ENCODE data around the gene NDUFA8. TPM values are rescaled to one million over a fixed set of nuclear protein-coding genes. Genes with fewer than 3 reads are reported as not detected.
A peak's percentile ranks its signal among the peaks of the same experiment; 100 is the strongest.

Gene NDUFA8
- total RNA-seq, 1 experiment from 2014 or later: 47.9 TPM

DNA sequence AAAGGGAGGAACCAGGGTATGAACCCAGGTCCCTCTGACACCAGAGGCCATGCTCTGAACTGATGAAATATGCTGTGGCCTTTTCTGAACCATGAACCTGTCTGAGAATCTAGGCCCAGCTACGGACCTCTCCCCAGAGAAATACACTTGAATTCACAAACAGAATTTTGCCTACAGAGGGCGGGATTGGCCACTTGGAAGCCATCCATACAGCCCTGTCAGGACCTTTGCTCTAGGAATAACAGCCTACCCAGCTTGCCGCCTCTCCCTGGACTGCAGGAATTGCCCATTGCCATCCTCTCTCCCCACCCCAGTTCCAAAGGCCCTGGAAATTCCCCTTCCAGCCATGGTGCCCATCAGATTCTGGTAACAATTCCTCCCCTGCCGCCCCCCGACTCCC, 26.7 kb upstream of the NDUFA8 start:
- DNase-seq (ENCODE audit: low read depth): no peak

DNA sequence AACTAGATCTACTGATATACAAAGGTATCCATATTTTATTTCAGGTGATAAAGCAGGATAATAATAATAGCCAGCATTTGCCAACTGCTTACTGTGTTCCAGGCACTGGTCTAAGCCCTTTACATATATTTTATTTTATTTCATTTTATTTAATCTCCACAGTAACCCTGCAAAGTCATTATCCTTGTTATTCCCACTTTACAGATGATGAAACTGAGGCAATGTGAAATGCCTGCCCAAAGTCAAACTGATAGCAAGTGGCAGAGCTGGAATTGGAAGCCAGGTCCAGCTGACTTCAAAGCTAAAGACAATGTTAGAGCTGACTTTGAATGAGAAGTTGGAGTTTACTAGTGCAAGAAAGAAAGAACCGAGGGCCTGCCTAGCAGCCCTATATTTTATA, 25.0 kb upstream of the NDUFA8 start:
- no peak for DNase-seq (ENCODE audit: low read depth)

DNA sequence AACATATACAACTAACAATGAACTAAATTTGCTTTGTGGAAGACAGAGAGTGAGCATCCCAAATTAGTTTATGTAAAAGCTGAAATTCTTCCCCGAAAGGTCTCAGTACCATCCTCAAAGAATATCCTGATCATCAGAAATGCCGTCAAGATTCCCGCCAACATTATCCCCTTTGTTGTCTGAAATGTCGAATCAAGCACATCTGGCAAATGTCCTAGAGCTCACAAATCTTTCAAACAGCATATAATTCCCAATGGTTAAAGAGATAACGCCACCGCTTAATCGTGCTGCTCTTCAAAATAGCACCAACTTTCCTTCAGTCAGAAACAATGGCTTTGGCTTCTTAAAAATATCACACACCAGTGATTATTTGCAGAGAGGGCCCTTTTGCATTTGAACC, 23.9 kb upstream of the NDUFA8 start:
- no peak for DNase-seq (ENCODE audit: low read depth)

DNA sequence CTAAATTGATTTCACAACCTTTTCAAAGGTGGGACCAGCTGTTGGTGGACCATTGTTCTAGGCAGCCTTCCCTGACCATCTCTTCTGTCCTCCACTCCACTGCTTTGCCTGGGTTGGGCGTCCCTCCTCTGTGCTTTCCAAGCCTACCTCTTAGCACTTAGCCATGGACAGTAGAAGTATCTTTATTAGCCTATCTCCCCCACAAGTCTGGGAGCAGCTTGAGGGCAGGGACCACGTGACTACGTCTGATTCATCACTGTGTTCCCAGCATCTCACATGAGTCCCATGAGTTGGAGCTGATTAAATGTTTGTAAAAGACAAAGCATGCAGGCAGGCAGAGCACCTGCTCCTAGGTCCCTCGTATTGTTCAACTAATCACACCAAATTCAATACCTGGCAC, 21.1 kb upstream of the NDUFA8 start:
- DNase-seq (ENCODE audit: low read depth): peak; percentile 82

DNA sequence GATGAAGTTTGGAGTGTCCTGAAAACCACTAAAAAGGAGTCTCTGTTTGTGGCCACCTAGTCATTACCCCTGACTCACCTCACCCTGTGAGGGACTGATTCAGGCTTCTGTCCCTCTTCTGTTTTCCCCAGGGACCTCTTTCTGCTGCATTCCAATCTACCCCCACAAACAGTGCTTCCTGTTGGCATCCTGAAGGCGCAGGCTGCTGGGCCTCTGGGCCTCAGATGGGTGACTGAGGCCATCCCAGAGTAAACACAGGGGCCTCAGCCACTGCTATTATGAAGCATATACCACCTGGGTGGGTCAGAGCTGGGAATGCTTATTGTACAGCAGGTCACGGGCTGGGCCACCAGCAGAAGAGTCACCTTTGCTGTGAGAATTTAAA, 20.1 kb upstream of the NDUFA8 start:
- DNase-seq (ENCODE audit: low read depth): peak; percentile 56

DNA sequence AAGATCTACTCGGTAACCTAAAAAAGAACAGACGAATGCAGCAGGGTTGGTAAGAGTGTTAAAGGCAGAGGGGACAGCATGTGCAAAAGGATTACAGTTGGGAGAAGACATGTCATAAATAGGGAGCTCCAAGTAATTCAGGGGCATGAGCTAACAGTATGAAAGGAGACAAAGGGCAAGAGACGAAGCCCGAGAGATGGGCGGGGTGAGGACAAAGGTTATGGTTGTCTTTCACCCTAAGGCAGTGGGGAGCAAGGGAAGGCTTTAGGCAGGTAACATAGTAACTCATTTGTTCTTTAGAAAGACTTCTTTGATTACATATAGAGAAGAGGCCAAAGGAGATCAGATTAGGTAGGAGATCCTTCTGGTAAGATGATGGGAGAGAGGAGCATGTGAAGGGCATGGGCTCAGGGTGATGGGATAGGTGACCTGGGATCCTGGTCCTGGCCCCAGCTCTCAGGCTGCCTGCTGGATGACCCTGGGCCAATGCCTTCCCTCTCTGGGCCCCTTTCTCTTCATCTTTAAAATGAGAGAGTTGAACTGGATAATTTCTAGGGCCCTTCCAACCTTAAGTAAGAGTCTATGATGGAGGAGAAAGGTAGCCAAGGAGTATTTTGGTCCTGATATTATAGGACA, 19.6 kb upstream of the NDUFA8 start:
- DNase-seq (ENCODE audit: low read depth): no peak

DNA sequence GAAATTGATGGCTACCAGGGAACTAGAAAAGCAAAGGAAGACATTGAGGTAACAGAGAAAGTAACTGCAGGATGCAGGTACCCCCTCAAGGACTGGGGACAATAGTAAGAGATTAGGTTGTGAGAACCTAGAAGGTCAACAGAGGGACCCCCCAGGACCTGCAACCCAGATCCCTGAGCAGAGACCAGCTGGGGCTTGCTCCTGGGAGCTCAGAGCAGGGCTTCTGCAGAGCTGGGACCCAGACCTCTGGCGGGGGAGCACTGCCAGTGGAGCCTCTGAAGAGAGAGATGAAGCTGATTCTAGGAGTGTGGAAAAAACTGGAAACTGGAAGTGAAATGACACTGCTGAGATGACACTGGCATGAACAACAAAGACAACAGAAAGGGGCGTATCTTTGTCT, 17.3 kb upstream of the NDUFA8 start:
- DNase-seq (ENCODE audit: low read depth): no peak

DNA sequence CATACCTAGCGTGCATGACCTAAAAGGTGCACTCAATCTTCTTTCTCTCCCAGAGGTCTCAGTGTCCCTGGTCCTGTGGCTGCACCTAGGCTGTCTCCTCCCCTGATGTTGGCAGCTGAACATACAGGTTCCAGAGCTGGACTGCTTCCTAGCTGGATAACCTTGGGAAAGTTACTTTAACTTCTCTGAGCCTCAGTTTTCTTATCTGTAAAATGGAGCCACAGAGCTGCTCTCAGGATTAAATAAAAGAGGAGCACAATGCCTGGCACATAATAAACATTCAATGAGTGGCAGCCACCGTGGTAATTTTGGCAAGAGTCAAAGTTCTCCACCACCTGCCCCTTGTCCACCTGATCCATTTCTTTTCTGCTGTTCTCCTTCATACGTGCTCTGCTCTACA, 14.1 kb upstream of the NDUFA8 start:
- DNase-seq (ENCODE audit: low read depth): no peak

DNA sequence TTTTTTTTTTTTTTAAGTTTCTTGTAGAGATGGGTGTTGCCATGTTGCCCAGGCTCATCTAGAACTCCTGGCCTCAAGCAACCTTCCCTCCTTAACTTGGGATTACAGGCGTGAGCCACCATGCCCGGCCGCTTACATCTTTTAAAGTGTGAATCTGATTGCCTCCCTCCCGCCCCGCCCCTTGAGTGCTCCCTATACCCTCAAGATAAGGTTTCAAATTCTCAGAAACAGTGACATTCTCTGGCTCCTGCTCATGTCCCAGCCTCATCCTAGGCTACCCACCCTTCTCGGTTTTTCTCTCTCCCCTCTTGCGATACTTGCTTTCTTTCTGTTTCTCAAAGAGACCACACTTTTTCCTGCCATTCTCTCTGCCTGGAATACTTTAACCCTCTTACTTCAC, 12.6 kb upstream of the NDUFA8 start:
- no peak for DNase-seq (ENCODE audit: low read depth)

DNA sequence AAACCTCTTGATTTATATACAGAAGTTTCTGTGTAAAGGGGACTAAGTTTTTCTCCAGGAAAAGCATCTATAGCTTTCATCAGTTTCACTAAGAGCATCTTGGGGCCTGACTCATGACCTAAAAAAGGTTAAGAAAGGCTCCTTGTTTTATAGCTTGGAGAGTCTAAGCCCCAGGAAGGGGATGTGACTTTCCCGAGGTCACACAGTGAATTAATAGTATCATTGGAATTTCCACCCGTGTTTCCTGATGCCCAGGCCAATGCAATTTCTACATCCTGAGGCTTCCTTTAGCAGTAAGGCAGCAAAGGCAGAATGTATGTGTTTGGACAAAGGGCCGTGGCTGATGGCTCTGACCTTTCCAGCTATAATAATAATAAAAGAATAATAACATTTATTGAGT, 8.8 kb upstream of the NDUFA8 start:
- no peak for DNase-seq (ENCODE audit: low read depth)

DNA sequence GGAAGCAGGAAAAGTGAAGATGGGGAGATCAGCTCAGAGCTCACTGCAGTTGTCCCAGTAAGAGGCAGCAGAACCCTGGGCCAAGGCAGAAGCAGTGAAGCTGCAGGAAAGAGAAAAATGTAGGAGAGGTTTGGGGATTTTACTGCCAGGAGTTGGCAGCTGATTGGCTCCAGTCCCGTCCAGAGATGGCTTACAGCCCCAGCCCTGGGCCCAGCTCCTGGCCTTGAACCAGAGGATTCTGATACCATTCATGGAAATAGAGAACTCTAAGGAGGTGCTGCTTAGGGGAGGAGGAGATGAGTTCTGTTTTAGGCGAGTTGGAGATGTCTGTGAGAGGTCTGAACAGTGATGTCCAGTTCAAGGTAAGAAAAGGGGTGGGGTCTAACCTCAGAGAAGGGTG, 4.7 kb upstream of the NDUFA8 start:
- no peak for DNase-seq (ENCODE audit: low read depth)

DNA sequence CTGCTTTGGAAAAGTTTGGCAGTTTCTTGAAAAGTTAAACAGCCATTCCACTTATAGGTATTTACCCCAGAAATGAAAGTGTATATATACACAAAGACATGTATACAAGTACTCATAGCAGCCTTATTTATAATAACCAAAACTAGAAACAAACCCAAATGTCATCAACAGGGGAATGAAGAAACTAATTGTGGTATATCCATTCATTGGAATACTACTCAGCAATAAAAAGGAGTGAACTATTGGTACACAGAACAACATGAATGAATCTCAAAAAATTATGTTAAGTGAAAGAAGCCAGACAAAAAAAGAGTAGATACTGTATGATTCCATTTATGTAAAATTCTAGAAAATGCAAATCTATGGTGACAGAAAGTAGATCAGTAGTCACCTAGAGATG, 2.8 kb upstream of the NDUFA8 start:
- DNase-seq (ENCODE audit: low read depth): no peak

DNA sequence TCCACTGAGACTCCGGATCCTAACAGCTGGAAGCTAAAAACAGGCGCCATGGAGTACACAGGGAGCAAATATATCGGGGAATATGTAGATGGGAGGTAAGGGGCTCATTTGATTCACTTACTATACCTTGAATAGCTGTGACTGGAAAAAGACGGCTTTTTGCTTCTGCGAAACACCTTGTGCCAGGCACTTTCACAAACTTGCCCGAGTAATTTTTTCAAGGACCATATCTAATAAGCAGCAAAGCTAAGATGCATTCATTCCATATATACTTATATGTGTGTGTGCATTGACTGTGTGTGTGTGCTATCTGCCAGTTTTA, 307 bp upstream of the NDUFA8 start:
- DNase-seq (ENCODE audit: low read depth): no peak

DNA sequence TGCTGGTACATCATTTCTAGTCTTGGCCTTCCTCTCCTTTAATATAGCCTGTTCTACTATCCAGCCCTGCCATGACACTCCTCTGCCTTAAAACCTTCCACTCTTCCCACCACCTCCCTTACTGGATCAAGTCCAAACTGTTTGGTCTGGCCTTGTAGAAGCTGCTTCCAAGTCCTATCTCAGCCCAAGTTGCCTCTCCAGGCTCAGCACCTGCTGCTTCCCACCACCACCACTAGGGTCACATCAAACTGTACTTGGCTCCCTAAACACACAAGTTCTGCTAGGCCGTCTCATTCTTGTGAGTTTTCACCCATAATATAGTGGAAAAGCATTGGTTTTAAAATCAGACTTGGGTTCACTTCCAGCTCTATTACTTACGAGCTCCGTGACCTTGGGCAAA, 1.4 kb downstream of the NDUFA8 start:
- DNase-seq (ENCODE audit: low read depth): peak; percentile 49

DNA sequence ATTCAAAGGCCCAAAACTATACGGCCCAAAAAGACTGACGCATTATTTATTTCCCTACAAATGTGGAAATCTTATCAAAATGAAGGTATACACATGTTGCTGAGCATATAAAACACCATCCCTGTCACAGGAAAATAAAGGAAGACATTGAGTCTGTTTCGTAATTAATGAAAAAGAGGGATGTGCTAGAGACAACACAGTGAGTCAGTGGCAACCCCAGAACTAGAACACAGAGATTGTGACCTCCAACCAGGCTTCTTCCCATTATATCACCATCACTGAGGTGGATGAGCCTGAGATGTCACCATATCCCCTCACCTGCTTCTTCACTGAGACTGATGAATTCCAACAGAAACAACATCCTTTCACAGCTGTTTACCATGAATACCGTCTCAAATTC, 3.8 kb downstream of the NDUFA8 start:
- no peak for DNase-seq (ENCODE audit: low read depth)

DNA sequence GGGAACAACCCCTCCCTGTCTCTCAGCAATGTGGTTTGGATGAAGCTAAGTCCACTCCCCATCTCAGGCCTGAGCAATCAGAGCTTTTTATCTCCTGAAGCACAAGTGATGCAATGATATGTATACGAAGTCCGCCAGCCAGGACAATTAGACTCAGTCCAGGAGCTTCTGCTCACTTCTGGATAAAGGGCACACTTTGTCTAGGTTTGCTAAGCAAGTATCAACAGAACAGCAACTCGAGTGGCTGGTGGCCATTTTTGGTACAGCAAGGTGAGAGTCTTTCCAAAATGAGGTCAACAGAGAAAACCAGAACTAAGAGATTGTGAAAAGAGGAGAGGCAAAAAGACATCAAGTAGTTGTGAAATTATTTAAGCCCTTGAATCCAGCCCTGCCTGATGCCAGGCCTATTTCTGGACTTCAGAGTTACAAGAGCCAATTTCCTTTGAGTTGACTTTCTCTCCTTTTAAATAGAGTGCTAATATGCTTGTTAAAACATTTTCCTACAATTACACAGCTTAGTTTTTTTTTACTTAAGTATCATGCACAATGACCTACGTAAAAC, 8.2 kb downstream of the NDUFA8 start:
- DNase-seq (ENCODE audit: low read depth): no peak

DNA sequence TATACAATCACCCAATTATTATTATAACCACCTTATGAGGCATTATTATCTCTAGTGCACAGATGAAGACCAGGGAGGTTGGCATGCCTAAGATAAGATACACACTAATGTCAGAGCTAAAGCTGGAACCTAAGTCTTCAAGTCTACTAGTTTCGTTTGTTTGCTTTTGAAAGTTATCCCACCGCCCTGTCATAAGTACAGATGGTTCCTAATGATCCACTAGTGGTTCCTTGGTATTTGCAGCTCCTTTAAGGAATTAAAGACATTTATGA, 14.1 kb downstream of the NDUFA8 start:
- no peak for DNase-seq (ENCODE audit: low read depth)

DNA sequence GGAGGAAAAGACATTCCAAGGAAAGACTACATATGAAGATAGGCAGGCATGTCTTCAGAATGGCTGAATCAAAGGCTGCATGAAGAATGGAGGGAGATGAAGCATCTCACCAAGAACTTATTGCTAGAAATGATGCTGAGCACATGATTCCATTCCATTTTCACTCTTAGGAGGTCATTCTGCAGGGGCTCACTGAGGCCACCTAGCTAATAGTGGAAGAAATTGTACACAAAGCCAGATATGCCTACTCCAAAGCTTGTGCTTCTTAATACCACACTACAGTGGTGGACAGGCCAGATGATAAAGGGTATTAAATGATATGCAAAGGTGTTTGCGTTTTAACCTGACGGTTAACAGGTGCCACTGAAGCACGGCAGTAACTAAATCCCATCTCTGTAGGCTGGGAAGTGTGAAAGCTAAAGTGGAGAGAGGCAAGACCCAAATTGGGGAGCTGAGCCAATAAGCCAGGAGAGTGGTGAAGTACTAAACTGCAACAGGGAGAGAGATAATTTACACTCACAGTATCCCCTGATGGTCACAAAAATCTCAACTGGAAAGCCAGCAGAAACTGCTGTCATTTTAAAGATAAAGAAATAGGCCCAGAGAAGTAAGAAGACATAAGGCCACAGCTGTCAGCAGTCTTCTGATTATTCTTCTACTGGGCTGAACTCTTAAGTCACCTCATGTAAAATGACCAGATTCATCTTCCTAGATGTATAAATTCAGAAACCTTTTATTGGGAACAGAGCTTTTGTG, 14.6 kb downstream of the NDUFA8 start:
- DNase-seq (ENCODE audit: low read depth): no peak

DNA sequence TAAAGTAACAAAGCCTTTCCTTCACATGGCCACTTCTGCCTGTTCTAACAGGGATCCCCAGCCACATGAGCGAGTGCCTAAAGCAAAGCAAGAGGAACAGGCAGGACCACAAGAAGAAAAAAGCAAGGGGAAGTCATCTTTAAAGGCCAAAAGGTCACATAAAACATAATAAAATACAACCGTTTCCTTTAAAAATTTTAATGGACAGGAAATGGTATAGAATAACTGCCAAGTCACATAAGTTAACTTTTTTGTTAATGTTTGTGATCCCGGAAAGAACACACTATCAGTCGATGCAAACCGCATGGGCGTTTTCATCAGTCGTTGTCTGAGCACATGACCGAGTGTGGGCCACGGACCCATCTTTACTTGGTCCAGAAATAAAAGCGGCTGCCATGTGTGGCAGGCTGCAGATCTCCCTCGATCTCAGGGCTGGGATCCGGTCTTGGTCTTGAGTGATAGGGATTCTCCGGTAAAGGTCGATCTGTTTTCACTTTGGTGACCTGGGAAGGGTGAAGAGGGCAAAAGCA, 15.6 kb downstream of the NDUFA8 start:
- DNase-seq (ENCODE audit: low read depth): no peak

DNA sequence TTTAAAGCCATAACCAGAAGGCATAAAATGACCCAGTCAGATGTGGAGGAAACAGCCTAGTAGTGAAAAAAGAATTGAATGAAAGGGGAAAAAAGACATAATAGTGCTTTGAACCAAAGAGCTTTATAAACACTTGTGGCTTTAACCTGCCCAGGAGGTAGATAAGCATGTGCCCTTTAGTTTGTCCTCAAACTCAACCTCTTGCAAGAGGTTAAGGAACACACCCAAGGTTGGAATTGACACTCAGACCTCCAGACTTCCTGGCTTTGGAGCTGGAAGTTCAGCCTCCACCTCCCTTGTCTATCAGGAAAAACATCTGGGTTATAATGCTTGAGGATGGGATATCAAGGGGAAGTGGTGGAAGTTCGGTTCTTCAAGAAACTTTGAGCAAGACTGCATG, 16.3 kb downstream of the NDUFA8 start:
- DNase-seq (ENCODE audit: low read depth): no peak

DNA sequence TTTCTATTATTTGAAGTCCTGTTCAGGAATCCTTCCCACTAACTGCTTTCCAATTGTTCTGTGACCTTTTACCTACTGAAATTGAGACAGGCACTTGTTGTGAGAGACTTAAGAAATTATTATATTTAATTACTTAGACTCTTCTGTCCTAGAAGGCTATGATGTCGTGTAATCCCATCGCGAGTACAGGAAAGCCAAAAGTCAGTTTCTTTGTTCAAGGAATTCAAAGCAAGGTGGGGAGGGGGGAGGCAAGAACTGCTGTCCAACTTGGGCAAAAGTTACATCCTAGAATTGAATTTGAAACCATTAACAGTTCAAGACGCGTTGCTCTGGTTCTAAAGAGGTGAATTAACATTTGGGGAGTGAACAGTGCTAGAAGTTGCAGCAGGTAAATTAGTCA, 17.9 kb downstream of the NDUFA8 start:
- no peak for DNase-seq (ENCODE audit: low read depth)

DNA sequence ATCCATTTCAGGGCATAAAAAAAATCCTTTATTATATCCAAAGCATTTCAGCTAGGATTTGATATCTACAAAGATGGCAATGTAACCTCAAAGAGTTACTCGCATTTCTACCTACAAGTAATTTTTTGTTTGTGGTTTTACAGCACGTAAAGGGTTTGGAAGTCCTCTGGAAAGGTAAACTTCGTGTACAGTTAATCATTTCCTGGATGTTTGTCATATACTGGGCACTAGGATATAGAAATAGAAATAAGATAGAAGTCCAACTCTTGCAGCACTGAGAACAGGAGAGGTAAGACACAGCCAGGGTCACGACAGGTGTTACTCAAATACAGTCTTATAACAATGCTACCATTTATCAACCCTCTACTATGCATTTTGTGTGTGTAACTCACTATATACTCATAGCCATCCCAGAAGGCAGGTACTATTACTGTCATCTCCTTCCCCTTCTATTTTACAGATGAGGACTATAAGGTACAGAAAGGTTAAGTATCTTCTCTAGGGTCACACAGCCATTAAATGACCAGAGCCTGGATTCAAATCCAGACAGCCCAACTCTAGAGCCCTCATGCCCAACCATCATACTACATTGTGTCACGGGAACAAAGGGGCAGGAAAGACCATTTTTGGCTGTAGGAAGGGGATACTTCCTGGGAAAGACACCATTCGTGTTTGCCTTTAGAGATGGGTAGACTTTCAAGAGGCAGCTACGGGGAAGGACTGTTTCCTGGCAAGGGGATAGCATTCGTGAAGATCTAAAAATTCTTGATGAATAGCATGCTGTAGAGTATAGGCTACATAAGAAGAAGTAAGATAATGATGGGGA, 19.0 kb downstream of the NDUFA8 start:
- no peak for DNase-seq (ENCODE audit: low read depth)
